ENCODE data around the gene CCDC71.

The CCDC71 gene

GRCh38 chr3:49132073-49132436 is 34.1 kb downstream of the CCDC71 start:
- Histone ChIP-seq H3K9ac (ENCODE audit: low read length) (no peak overlapping the region), H3F3A (ENCODE audit: insufficient read depth, low read length) (no peaks in the 10 kb centered on the region), H4K20me1 (ENCODE audit: insufficient read depth, low read length) (no peaks in the 10 kb centered on the region), H3K27me3 (replicated peaks; ENCODE audit: insufficient read depth, low read length) (no peaks in the 10 kb centered on the region), H3K9me2 (replicated peaks; ENCODE audit: insufficient read depth, low read length) (no peaks in the 10 kb centered on the region), H3K27ac (ENCODE audit: low read length) (no peak overlapping the region), H3K4me3 (ENCODE audit: low read length) (no peak overlapping the region), H3K79me2 (ENCODE audit: low read length) (no peaks in the 10 kb centered on the region), H2AFZ (ENCODE audit: low read length) (no peak overlapping the region), H3K36me3 (replicated peaks; ENCODE audit: insufficient read depth, low read length) (no peaks in the 10 kb centered on the region), H3K4me1 (ENCODE audit: low read length) (no peaks in the 10 kb centered on the region), H3K4me2 (ENCODE audit: low read depth, low read length) (no peak overlapping the region), H3K9me3 (replicated peaks; ENCODE audit: insufficient read depth, low read length) (no peaks in the 10 kb centered on the region)
- TF ChIP-seq EZH2phosphoT487 (IDR thresholded peaks at IDR 0.05; ENCODE audit: low read length) (no peak), CTCF (IDR thresholded peaks at IDR 0.05; ENCODE audit: low read length) (no peak), EZH2 (optimal IDR thresholded peaks at IDR 0.05; ENCODE audit: low read depth, low read length) (no peak)
- no peak for DNase-seq

- TF ChIP-seq CTCF (IDR thresholded peaks at IDR 0.05; ENCODE audit: low read length) (no peak), EZH2phosphoT487 (IDR thresholded peaks at IDR 0.05; ENCODE audit: low read length) (no peak), EZH2 (optimal IDR thresholded peaks at IDR 0.05; ENCODE audit: low read depth, low read length) (no peak)
- Histone ChIP-seq H3K9me2 (replicated peaks; ENCODE audit: insufficient read depth, low read length) (no peaks in the 10 kb centered on the region), H3K79me2 (ENCODE audit: low read length) (no peaks in the 10 kb centered on the region), H3K27ac (ENCODE audit: low read length) (no peak overlapping the region), H3K9me3 (replicated peaks; ENCODE audit: insufficient read depth, low read length) (no peaks in the 10 kb centered on the region), H3K9ac (ENCODE audit: low read length) (no peak overlapping the region), H3K4me1 (ENCODE audit: low read length) (no peaks in the 10 kb centered on the region), H3F3A (ENCODE audit: insufficient read depth, low read length) (no peaks in the 10 kb centered on the region), H3K4me3 (ENCODE audit: low read length) (no peak overlapping the region), H4K20me1 (ENCODE audit: insufficient read depth, low read length) (no peaks in the 10 kb centered on the region), H3K36me3 (replicated peaks; ENCODE audit: insufficient read depth, low read length) (no peaks in the 10 kb centered on the region), H2AFZ (ENCODE audit: low read length) (no peak overlapping the region), H3K27me3 (replicated peaks; ENCODE audit: insufficient read depth, low read length) (no peaks in the 10 kb centered on the region), H3K4me2 (ENCODE audit: low read depth, low read length) (no peak overlapping the region)
- DNase-seq, result no peak
Observed at GRCh38 chr3:49131576-49131975, 34.6 kb downstream of the CCDC71 start.

- Histone ChIP-seq H3K36me3 (replicated peaks; ENCODE audit: insufficient read depth, low read length) (no peaks in the 10 kb centered on the region), H3K4me1 (ENCODE audit: low read length) (no peaks in the 10 kb centered on the region), H3K27ac (ENCODE audit: low read length) (no peak overlapping the region), H3K9ac (ENCODE audit: low read length) (no peak overlapping the region), H3K27me3 (replicated peaks; ENCODE audit: insufficient read depth, low read length) (no peaks in the 10 kb centered on the region), H3K4me3 (ENCODE audit: low read length) (no peak overlapping the region), H3K4me2 (ENCODE audit: low read depth, low read length) (no peak overlapping the region), H3K9me2 (replicated peaks; ENCODE audit: insufficient read depth, low read length) (no peaks in the 10 kb centered on the region), H3K9me3 (replicated peaks; ENCODE audit: insufficient read depth, low read length) (no peaks in the 10 kb centered on the region), H2AFZ (ENCODE audit: low read length) (no peak overlapping the region), H4K20me1 (ENCODE audit: insufficient read depth, low read length) (no peaks in the 10 kb centered on the region), H3F3A (ENCODE audit: insufficient read depth, low read length) (no peaks in the 10 kb centered on the region), H3K79me2 (ENCODE audit: low read length) (no peaks in the 10 kb centered on the region)
- DNase-seq, result no peak
- TF ChIP-seq CTCF (IDR thresholded peaks at IDR 0.05; ENCODE audit: low read length) (no peak), EZH2phosphoT487 (IDR thresholded peaks at IDR 0.05; ENCODE audit: low read length) (no peak), EZH2 (optimal IDR thresholded peaks at IDR 0.05; ENCODE audit: low read depth, low read length) (no peak)
Observed at GRCh38 chr3:49131040-49131439, 35.1 kb downstream of the CCDC71 start.
